Retinal pigment epithelial cell (primary cell): ENCODE results near the gene GSK3A.

ENCODE experiments used
- DNase-seq: peaks from one replicate; pipeline ENCODE4 v3.0.0-alpha.2; 2010; ENCODE audit warnings: low read depth
- H3K4me3 ChIP-seq: 2 replicates; pipeline ENCODE4 v1.5.1; 2011; ENCODE audit warnings: mild to moderate bottlenecking, low read length, control low read depth, moderate library complexity
- CTCF ChIP-seq: conservative IDR thresholded peaks from 2 replicates; pipeline ENCODE4 v1.5.1; 2011; ENCODE audit warnings: low read depth, low read length, control low read depth, inconsistent platforms

GSK3A gene

GRCh38 chr19:42271861-42272534 lies 29.6 kb upstream of the GSK3A start:
- TF ChIP-seq CTCF, result no peak
- no peak overlapping the region for H3K4me3 ChIP-seq
- no peak for DNase-seq

GRCh38 chr19:42271045-42271419 lies 28.6 kb upstream of the GSK3A start:
- peak overlapping the region; percentile 77 for H3K4me3 ChIP-seq
- no peak for TF ChIP-seq CTCF
- no peak for DNase-seq

DNA sequence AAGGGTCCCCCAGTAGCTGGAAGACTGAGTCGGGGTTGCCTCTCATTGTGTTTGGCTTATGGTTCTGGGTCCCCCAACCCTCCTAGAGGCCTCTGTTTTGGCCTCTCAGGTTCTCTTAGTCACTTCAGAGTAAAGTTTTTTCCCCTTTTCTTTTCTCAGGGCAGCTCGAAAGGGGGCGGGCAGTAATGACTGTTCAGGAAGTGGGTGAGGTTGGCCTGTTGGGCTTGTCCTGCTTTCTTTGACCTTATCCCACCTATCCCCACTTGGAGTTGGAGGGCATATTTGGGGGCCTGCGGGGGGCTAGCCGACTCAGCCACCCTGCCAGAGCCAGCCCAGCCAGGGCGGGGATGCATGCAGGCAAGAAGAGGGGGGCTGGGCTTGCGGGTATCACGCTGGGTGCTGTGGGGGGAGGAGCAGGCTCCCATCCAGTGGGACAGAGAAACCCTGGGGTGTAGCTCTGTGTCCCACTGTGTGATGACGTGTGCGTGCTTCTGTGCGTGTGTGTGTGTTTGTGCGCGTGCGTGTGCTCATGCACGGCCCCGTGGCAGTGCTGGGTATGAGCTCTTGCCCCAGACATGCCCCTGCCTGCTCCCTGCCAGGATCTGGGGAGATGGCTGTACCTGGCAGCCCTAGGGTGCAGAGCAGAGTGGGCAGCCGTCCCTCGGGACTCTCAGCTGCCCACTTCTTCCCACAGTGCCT lies 28.1 kb upstream of the GSK3A start:
- H3K4me3 ChIP-seq, result peak overlapping the region; percentile 77
- no peak for TF ChIP-seq CTCF
- peak; percentile 90 for DNase-seq

DNA sequence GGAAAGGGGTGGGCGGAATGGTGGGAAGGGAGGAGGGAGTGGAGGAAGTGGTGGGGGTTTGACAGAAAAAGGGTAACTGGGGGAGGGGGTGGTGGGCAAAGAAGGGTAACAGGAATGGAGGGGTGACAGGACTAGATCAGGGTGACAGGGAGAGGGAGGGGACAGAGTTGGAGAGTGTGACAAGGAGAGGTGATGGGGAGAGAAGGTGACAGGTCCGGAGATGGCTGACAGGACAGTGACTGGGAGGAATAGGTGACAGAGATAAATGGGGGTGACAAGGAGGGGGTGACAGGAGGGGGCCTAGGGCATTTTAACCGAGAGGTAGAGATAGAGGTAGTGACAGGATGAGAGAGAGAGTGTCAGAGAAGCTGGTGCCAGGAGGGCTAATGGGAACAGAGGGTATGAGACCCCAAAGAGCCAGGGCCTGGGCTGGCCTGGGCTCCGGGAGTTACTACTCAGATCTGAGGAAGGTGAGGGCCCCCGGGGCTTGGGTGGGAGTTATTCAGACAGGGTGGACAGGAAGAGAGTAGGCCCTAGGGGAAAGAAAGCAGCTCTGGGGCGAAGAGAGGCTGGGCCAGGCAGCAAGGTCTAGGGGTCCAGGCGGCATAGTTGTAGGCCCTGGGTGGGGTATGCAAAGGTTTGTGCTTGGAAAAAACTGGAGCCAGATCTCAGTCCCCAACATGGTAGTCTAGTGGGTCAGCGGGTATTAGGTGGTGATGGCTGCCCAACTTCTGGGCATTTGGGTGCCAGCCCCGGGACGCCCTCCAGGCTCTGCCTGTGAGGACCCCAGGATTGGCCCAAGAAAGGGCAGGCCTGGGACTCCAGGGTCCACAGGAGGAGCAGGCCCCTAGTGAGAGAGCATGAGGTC lies 27.3 kb upstream of the GSK3A start:
- H3K4me3 ChIP-seq, result peak overlapping the region; percentile 77
- no peak for TF ChIP-seq CTCF
- DNase-seq, result no peak

- H3K4me3 ChIP-seq, result peak within 1 kb of the TSS; percentile 77
- no peak for TF ChIP-seq CTCF
- DNase-seq, result peak; percentile 100
These were observed 26.5 kb upstream of the GSK3A start, which contains the start of gene CIC for GRCh38 chr19:42268704-42269477. TSS of gene CIC (plus strand) at chr19:42269252. CDS start at chr19:42271784, 2,532 bp downstream.

DNA sequence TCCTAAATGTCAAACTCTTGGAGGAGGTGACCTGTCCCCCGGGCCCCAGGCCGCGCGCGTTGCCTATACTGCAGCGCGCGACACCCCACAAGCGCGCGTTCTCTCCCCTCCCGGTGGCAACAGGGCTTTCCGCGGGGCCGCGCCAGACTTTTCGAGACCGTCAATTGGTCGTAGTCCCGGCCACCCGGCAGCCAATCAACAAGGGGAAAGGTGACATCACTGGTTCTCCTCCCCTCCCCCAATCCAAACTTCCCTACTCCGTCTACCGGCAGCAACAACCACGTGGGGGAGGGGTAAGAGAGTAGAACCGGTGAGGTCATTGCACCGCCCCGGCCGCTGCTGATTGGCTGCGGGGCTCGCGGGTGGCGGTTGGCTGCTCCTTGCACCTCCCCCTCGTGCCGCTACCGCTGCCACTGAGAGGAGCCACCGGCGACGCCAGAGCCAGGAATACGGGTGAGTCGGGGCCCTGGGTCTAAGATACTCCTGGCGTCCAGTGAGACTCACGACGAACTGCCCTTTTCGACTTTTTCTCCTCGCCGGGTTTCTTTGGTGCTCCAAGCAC lies 25.8 kb upstream of the GSK3A start:
- peak overlapping the region; percentile 69 for H3K4me3 ChIP-seq
- TF ChIP-seq CTCF, result no peak
- peak; percentile 98 for DNase-seq
